ENCODE data around the gene TAF15. TPM values are rescaled to one million over a fixed set of nuclear protein-coding genes. Genes with fewer than 3 reads are reported as not detected.

Gene TAF15
- polyA plus RNA-seq, 1 of the 3 experiments (the other 2 are of a cell fraction) = 78.0 TPM

GRCh38 chr17:35849469-35850348 lies 40.4 kb downstream of the TAF15 start:
- H3K4me1 ChIP-seq (ENCODE audit: control insufficient read depth in 1 of 2, insufficient read depth in 2 of 2, low read depth in 1 of 2, low read length in 1 of 2) = no peaks in the 10 kb centered on the region
- no peaks in the 10 kb centered on the region for H3K9me2 ChIP-seq
- peaks cover 8% of the 10 kb centered on the region for H4K20me1 ChIP-seq (ENCODE audit: insufficient read depth)
- H3K9ac ChIP-seq = no peak overlapping the region
- peak; percentile 55 for DNase-seq
- H3K27me3 ChIP-seq (ENCODE audit: insufficient read depth) = no peaks in the 10 kb centered on the region
- ChIA-PET POLR2A (no interaction called here), CTCF (interaction anchor here (0.6 to 3.1 kb wide), 28 partner anchors 8 to 634 kb away, joined by 3 to 33 read pairs (median 4); partner anchors contain the start of genes HEATR9 and TAF15)
- no peak overlapping the region for H3K4me3 ChIP-seq (ENCODE audit: low read depth in 2 of 2, low read length in 1 of 2)
- TF ChIP-seq CTCF (IDR thresholded peaks at IDR 0.05) (peak; percentile 90), NFIC (IDR thresholded peaks at IDR 0.05; ENCODE audit: borderline replicate concordance) (no peak), GABPA (IDR thresholded peaks at IDR 0.05; ENCODE audit: low read depth) (no peak), RAD21 (IDR thresholded peaks at IDR 0.05; ENCODE audit: low read length) (peak; percentile 63), RXRA (IDR thresholded peaks at IDR 0.05; ENCODE audit: borderline replicate concordance, low read depth) (no peak), EZH2phosphoT487 (IDR thresholded peaks at IDR 0.05; ENCODE audit: borderline replicate concordance, low read depth) (no peak), SMC3 (IDR thresholded peaks at IDR 0.05; ENCODE audit: low read depth, low read length) (peak; percentile 34; the same call in 1 of the 2 replicates), EP300 (IDR thresholded peaks at IDR 0.05; ENCODE audit: borderline replicate concordance in 1 of 2, low read depth in 1 of 2, low read length in 1 of 2) (no peak)
- H3K79me2 ChIP-seq (ENCODE audit: insufficient read depth) = no peaks in the 10 kb centered on the region
- H2AFZ ChIP-seq (ENCODE audit: low read depth) = no peak overlapping the region
- peaks cover 11% of the 10 kb centered on the region for H3F3A ChIP-seq (replicated peaks; ENCODE audit: insufficient read depth)
- peaks cover 31 to 35% of the 10 kb centered on the region in 2 experiments for H3K36me3 ChIP-seq (replicated peaks in 1 of 2; ENCODE audit: control insufficient read depth in 1 of 2, insufficient read depth in 2 of 2, low read length in 1 of 2)
- H3K27ac ChIP-seq (ENCODE audit: low read depth in 2 of 2, low read length in 1 of 2) = no peak overlapping the region
- 71% methylated on average over 7 of the region's 7 CpGs for WGBS (ENCODE audit: low lambda C conversion rate)
- H3K9me3 ChIP-seq = no peaks in the 10 kb centered on the region
- no peak overlapping the region for H3K4me2 ChIP-seq

GRCh38 chr17:35855965-35856364 lies 46.7 kb downstream of the TAF15 start:
- ChIA-PET POLR2A (no interaction called here), CTCF (interaction anchor here (2.1 to 4.3 kb wide), 2 partner anchors 7 to 92 kb away, joined by 8 to 26 read pairs; no protein-coding TSS in a partner anchor)
- Histone ChIP-seq H3K27ac (ENCODE audit: low read depth in 2 of 2, low read length in 1 of 2) (no peak overlapping the region), H3K9me3 (no peaks in the 10 kb centered on the region), H3K9me2 (no peaks in the 10 kb centered on the region), H3K4me1 (ENCODE audit: control insufficient read depth in 1 of 2, insufficient read depth in 2 of 2, low read depth in 1 of 2, low read length in 1 of 2) (no peaks in the 10 kb centered on the region), H3K79me2 (ENCODE audit: insufficient read depth) (no peaks in the 10 kb centered on the region), H3K4me3 (ENCODE audit: low read depth in 2 of 2, low read length in 1 of 2) (no peak overlapping the region), H3K4me2 (no peak overlapping the region), H4K20me1 (ENCODE audit: insufficient read depth) (no peaks in the 10 kb centered on the region), H3K9ac (no peak overlapping the region), H2AFZ (ENCODE audit: low read depth) (no peak overlapping the region), H3K27me3 (ENCODE audit: insufficient read depth) (no peaks in the 10 kb centered on the region), H3K36me3 (replicated peaks in 1 of 2; ENCODE audit: control insufficient read depth in 1 of 2, insufficient read depth in 2 of 2, low read length in 1 of 2) (peaks cover 3 to 8% of the 10 kb centered on the region in 2 experiments), H3F3A (replicated peaks; ENCODE audit: insufficient read depth) (no peaks in the 10 kb centered on the region)
- WGBS (ENCODE audit: low lambda C conversion rate) = 92% methylated on average over 5 of the region's 5 CpGs
- DNase-seq = no peak
- TF ChIP-seq NRF1 (IDR thresholded peaks at IDR 0.05; ENCODE audit: low read depth, low read length) = no peak
- no peak for TF ChIP-seq RFX5 (IDR thresholded peaks at IDR 0.05; ENCODE audit: low read length)
- no peak for TF ChIP-seq FOSL2 (IDR thresholded peaks at IDR 0.05; ENCODE audit: borderline replicate concordance, low read depth)
- no peak for TF ChIP-seq SMC3 (IDR thresholded peaks at IDR 0.05; ENCODE audit: low read depth, low read length)
- TF ChIP-seq IRF3 (IDR thresholded peaks at IDR 0.05; ENCODE audit: low read depth, low read length) = no peak
- no peak for TF ChIP-seq GATA2 (CRISPR knock-in tag; IDR thresholded peaks at IDR 0.05)
- no peak for TF ChIP-seq USF2 (IDR thresholded peaks at IDR 0.05; ENCODE audit: borderline replicate concordance, low read depth, low read length)
- no peak for TF ChIP-seq ELF1 (IDR thresholded peaks at IDR 0.05)
- TF ChIP-seq POLR2AphosphoS5 (IDR thresholded peaks at IDR 0.05; ENCODE audit: low read depth, low read length) = no peak
- no peak for TF ChIP-seq RCOR1 (IDR thresholded peaks at IDR 0.05; ENCODE audit: low read length)
- TF ChIP-seq RXRA (IDR thresholded peaks at IDR 0.05; ENCODE audit: borderline replicate concordance, low read depth) = no peak
- no peak for TF ChIP-seq MAX (IDR thresholded peaks at IDR 0.05; ENCODE audit: low read depth)
- TF ChIP-seq USF1 (IDR thresholded peaks at IDR 0.05; ENCODE audit: borderline replicate concordance, low read depth) = no peak
- TF ChIP-seq TEAD4 (IDR thresholded peaks at IDR 0.05; ENCODE audit: borderline replicate concordance, insufficient read depth) = no peak
- TF ChIP-seq SIN3A (IDR thresholded peaks at IDR 0.05; ENCODE audit: borderline replicate concordance, low read depth, low read length) = no peak
